GM19099 (cell line): Measurements from ENCODE around the gene OBSCN.

Experiments
- POLR2A ChIP-seq: IDR thresholded peaks from 3 replicates; pipeline ENCODE4 v1.6.1; 2011; ENCODE audit warnings: low read depth; ENCODE audit not compliant: insufficient read length; ENCODE audit errors: extremely low read depth

Gene OBSCN

DNA sequence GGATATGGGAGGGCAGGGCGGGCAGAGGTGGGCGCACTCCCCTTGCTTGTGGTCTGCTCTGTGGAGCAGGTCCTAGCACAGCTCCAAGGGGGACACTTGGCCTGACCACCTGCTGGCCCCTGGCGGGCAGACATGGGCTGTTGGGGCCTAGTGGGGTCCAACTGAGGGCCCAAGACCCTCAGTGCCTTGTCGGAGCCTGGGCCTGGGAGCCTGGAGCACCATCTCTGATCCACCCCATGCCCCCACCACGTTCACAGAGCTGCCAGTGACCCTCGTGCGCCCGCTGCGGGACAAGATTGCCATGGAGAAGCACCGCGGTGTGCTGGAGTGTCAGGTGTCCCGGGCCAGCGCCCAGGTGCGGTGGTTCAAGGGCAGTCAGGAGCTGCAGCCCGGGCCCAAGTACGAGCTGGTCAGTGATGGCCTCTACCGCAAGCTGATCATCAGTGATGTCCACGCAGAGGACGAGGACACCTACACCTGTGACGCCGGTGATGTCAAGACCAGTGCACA lies 70.6 kb downstream of the OBSCN start:
- TF ChIP-seq POLR2A = no peak

DNA sequence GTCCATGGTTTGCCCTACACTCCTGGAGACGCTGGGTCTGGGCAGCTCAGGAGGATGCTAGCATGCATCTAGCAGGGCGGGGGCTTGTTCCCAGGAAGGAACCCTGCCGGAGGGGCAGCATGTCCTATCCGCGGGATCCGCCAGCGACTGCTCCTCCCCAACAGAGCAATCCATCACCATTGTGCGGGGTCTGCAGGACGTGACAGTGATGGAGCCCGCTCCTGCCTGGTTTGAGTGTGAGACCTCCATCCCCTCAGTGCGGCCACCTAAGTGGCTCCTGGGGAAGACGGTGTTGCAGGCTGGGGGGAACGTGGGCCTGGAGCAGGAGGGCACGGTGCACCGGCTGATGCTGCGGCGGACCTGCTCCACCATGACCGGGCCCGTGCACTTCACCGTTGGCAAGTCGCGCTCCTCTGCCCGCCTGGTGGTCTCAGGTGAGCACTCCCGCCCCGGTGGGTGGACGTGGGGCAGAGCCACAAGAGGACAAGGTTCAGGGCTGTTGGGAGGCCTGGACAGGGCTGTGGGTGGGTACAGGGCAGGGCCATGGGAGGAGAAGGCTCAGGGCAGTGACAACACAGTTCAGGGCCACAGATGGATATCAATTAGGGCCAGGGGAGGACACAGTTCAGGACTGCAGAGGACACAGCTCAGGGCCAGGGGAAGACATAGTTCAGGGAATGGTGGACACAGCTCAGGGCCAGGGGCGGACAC lies 71.3 kb downstream of the OBSCN start:
- no peak for TF ChIP-seq POLR2A

DNA sequence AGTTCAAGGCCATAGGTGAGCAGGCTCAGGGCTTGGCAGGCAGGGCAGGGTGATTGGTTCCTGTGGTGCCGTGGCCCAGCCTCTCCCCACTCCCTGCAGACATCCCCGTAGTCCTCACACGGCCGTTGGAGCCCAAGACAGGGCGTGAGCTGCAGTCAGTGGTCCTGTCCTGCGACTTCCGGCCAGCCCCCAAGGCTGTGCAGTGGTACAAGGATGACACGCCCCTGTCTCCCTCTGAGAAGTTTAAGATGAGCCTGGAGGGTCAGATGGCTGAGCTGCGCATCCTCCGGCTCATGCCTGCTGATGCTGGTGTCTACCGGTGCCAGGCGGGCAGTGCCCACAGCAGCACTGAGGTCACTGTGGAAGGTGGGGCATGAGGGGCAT lies 71.9 kb downstream of the OBSCN start:
- no peak for TF ChIP-seq POLR2A

DNA sequence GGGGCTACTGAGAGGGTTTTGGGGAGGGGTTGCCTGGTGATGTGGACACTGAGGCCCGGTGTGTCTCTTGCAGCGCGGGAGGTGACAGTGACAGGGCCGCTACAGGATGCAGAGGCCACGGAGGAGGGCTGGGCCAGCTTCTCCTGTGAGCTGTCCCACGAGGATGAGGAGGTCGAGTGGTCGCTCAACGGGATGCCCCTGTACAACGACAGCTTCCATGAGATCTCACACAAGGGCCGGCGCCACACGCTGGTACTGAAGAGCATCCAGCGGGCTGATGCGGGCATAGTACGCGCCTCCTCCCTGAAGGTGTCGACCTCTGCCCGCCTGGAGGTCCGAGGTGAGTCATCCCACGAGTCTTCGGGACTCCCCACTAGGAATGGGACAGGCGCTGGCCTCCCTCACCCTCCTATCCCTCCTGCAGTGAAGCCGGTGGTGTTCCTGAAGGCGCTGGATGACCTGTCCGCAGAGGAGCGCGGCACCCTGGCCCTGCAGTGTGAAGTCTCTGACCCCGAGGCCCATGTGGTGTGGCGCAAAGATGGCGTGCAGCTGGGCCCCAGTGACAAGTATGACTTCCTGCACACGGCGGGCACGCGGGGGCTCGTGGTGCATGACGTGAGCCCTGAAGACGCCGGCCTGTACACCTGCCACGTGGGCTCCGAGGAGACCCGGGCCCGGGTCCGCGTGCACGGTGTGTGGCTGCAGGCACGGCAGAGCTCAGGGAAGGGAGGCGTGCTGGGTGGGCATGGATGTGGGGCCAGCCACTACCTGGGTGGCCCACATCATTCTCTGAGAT lies 72.5 kb downstream of the OBSCN start:
- no peak for TF ChIP-seq POLR2A

DNA sequence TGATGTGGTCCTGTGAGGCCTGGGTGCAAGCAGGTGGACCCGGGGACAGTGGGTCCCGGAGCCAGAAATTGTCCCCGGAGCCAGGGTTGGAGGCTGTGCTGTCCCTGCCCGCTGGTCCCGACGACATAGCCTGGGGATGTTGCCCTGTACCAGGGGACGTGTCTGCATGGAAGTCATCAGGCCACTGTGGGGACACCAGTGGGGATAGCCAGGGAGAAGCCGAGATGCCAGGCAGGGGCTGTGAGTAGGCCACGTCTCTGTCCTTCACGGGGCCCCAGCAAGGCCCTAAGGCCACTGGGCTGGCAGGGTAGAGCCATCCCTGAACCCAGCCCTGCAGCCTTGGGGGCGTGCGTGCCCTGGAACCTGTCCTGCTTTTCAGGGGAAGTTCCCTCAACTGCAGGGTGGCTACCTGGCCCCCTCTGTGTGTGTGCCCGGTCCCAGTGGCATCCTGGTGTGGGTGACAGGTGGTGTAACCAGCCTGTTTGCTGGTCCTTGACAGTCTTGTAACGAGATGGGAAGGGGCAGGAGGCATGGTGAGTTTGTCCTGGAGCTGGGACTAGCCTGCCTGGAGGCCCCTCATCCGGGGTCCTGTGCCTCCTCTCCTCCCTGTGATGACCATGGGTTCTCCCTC lies 73.2 kb downstream of the OBSCN start:
- TF ChIP-seq POLR2A = no peak

DNA sequence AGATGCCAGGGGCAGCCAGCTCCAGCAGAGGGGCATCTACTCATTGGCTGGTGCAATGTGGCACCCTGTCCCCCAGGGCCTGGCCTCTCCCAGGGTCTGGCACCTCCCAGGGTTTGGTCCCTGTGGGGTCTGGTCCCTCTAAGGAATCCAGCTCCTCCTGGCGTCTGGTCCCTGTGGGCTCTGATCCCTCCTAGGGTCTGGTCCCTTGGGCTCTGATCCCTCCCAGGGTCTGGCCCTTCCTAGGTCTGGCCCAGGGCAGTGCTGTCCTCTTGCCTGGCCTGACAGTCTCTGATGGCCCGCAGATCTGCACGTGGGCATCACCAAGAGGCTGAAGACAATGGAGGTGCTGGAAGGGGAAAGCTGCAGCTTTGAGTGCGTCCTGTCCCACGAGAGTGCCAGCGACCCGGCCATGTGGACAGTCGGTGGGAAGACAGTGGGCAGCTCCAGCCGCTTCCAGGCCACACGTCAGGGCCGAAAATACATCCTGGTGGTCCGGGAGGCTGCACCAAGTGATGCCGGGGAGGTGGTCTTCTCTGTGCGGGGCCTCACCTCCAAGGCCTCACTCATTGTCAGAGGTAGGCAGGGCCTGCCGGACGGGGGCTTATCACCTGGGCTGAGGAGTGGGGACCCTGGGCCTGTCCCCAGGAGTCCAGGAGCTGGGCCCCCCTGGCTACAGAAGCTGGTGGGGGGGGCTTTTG lies 73.9 kb downstream of the OBSCN start:
- no peak for TF ChIP-seq POLR2A

DNA sequence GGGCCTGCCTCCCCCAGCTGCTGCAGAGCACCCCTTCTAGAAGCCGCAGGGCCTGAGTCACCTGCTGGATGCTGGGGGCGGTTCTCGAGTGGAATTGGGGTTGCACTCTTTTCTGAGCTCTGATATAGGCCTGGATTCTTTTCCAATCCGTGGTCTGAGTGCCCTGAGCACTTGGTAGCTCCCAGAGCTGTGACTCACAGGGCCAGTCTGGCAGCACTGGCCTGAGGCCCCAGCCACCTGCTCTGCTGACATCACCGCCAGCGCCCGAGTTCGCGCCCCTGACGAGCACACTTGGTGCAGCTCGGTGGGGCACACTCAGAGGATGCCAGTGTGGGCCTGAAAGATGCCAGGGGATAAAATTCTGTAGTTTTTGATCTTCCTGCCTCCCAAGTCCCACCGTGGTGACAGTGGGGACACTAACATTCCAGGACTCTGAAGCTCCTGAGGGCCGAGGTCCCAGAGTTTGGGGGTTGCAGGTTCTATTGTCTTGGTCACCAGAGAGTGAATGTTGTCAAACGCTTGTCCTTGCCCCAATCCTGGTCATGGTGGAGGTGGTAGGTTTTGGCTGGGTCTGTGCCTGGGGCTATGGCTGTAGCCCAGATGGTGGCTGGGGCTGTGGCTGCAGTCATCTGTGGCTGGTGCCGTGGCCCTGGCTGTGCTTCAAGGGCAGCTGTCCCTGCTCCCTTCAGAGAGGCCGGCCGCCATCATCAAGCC lies 74.6 kb downstream of the OBSCN start:
- no peak for TF ChIP-seq POLR2A

DNA sequence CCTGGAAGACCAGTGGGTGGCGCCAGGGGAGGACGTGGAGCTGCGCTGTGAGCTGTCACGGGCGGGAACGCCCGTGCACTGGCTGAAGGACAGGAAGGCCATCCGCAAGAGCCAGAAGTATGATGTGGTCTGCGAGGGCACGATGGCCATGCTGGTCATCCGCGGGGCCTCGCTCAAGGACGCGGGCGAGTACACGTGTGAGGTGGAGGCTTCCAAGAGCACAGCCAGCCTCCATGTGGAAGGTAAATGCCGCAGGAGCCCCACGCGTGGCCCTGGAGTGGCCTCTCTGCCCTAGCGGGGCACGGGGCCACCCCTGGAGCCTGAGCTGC lies 75.2 kb downstream of the OBSCN start:
- no peak for TF ChIP-seq POLR2A

DNA sequence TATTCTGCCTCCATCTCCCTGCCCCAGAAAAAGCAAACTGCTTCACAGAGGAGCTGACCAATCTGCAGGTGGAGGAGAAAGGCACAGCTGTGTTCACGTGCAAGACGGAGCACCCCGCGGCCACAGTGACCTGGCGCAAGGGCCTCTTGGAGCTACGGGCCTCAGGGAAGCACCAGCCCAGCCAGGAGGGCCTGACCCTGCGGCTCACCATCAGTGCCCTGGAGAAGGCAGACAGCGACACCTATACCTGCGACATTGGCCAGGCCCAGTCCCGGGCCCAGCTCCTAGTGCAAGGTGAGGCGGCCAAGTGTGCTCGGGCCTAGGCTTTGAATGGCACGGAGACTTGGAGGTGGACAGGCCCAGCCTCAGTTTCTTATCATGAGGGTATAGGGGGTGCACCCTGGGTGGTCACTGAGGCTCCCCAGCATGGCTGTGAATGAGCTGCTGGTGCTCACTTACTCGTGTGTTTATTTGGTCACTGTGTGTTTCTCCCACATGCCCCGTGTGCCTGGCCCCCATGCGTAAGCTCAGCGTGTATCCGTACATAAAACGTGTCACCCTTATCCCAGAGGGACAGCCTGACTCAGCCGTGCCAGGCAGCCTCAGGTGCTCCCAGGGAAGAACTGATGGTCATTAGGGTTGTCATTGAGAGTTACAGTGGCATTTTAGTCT lies 75.8 kb downstream of the OBSCN start:
- no peak for TF ChIP-seq POLR2A

DNA sequence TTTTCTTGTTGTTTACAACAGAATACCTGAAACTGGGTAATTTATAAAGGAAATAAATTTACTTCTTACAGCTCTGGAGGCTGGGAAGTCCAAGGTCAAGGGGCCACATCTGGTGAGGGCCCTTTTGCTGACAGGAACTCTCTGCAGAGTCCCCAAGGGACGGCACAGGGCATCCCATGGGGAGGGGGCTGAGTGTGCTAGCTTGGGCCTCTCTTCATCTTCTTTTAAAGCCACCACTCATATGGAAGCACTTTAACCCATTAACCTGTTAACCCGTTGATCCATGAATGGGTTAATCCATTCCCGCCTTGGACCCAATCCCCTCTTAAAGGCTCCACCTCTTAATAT lies 76.3 kb downstream of the OBSCN start:
- no peak for TF ChIP-seq POLR2A

DNA sequence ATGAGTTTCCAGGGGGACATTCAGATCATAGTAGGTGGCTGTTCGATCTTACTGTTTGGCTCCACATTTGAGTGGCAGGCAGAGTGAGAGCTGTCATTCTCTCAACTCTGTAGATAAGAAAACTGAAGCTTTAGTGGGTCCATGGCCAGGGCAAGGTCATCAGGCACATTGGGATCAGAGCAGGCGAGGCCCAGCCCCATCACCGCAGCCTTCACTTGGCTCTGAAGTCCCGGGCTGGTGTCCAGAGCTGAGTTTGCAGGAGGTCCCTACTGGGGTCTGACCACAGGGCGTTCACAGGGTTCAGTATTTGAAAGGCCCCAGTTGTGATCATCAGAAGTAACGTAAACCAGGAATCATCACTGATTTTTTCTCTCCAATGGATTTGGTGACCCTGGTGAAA lies 76.7 kb downstream of the OBSCN start:
- no peak for TF ChIP-seq POLR2A

DNA sequence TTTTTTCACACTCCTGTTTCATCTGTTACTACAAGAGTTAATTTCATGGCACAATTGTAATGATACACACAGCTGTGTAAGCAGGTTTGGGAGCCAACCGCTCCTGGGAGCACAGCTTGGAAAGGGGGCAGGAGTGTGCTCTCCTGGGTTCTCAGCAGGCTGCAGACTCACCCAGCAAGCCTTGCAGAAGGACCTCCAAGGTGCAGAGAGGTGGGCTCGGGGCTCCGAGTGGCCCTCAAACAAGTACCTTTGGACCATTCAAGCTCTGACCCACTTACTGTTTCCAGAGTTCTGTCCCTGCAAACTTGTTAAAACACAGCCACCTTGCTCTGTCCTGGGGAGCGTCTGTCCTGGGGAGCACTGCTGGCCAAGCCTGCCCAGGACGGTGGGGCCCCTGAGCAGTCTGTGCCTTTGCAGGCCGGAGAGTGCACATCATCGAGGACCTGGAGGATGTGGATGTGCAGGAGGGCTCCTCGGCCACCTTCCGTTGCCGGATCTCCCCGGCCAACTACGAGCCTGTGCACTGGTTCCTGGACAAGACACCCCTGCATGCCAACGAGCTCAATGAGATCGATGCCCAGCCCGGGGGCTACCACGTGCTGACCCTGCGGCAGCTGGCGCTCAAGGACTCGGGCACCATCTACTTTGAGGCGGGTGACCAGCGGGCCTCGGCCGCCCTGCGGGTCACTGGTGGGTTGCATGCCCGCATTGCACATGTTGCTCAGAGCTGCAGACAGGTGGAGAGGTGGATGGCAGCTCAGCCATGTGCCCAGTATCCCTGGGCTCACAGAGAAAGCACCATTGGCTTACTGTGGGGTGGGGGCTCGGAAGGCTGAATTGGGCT lies 78.0 kb downstream of the OBSCN start:
- no peak for TF ChIP-seq POLR2A
